MM.1S (cell line): ENCODE data around the gene RPTOR.

ENCODE experiments used
- EZH2 ChIP-seq: fragments of 300-600 bp; sonication (generic); optimal IDR thresholded peaks from 2 replicates; pipeline ENCODE3; 2017; ENCODE audit warnings: low read depth, mild to moderate bottlenecking, antibody characterized with exemption, low read length, mixed read lengths
- EZH2phosphoT487 ChIP-seq: fragments of 300-600 bp; sonication (generic); IDR thresholded peaks from 2 replicates; pipeline ENCODE4 v1.6.1; 2018; ENCODE audit warnings: antibody characterized with exemption, low read length
- TF ChIP-seq, protein P1 (sequence below): fragments of 300-600 bp; sonication (generic); IDR thresholded peaks from 2 replicates; pipeline ENCODE4 v1.5.1; 2016; ENCODE audit warnings: antibody characterized with exemption, low read length, mixed read lengths

DNA sequence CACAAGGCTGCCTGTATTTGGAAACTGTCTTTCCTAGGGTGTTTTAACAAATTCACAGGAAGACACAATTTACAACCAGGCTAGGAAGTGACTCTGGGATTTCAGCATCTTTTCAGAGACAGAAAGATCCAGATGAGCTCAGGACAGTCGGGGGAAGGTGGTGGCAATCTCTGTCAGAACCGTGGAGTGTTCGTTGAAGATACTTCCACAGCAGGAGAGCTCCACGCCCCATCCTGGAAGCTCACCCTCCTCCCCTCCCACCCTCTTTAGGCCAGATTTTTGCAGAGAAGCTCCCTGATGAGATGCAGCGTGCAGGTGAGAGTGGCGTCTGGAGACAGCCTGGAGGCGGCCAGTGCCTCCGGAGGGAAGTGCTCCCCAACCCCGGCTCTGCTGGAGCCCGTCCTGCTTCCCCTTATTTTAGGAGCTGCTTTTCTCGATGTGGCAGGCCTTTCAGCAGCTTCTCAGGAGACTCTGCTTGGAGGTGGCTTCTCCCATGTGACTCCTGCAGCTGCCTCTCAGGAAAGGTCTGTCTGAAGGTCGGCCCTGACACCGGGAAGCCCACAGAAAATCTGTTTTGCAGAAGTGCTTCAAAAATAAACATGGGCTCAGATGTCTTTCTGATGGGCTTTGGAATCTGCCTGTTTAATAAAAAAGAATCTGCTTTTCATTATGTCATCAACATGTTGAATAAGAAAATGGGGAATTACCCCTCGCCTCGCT is 260.6 kb downstream of the RPTOR start:
- TF ChIP-seq, protein P1, sequence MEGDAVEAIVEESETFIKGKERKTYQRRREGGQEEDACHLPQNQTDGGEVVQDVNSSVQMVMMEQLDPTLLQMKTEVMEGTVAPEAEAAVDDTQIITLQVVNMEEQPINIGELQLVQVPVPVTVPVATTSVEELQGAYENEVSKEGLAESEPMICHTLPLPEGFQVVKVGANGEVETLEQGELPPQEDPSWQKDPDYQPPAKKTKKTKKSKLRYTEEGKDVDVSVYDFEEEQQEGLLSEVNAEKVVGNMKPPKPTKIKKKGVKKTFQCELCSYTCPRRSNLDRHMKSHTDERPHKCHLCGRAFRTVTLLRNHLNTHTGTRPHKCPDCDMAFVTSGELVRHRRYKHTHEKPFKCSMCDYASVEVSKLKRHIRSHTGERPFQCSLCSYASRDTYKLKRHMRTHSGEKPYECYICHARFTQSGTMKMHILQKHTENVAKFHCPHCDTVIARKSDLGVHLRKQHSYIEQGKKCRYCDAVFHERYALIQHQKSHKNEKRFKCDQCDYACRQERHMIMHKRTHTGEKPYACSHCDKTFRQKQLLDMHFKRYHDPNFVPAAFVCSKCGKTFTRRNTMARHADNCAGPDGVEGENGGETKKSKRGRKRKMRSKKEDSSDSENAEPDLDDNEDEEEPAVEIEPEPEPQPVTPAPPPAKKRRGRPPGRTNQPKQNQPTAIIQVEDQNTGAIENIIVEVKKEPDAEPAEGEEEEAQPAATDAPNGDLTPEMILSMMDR = no peak
- no peak for TF ChIP-seq EZH2
- TF ChIP-seq EZH2phosphoT487 = no peak
